ENCODE results near the gene DHRS1.
"Not testable (repeated sequence)": the region's sequence is repeated elsewhere in the genome, so short reads cannot be mapped to it uniquely, and the experiment has no call there.

DHRS1 gene

GRCh38 chr14:24299255-24300191, at the start of gene DHRS1, which contains the start of gene NOP9:
DHRS1 (minus strand) TSS chr14:24299780; CDS start chr14:24299106, 674 bp downstream.
NOP9 (plus strand) TSS chr14:24299850; CDS start chr14:24299955, 105 bp downstream.
- peak; percentile 56 for DNase-seq

GRCh38 chr14:24348186-24348585, 48.6 kb upstream of the DHRS1 start:
- no peak for DNase-seq

GRCh38 chr14:24347134-24347533, 47.6 kb upstream of the DHRS1 start:
- no peak for DNase-seq

DNA sequence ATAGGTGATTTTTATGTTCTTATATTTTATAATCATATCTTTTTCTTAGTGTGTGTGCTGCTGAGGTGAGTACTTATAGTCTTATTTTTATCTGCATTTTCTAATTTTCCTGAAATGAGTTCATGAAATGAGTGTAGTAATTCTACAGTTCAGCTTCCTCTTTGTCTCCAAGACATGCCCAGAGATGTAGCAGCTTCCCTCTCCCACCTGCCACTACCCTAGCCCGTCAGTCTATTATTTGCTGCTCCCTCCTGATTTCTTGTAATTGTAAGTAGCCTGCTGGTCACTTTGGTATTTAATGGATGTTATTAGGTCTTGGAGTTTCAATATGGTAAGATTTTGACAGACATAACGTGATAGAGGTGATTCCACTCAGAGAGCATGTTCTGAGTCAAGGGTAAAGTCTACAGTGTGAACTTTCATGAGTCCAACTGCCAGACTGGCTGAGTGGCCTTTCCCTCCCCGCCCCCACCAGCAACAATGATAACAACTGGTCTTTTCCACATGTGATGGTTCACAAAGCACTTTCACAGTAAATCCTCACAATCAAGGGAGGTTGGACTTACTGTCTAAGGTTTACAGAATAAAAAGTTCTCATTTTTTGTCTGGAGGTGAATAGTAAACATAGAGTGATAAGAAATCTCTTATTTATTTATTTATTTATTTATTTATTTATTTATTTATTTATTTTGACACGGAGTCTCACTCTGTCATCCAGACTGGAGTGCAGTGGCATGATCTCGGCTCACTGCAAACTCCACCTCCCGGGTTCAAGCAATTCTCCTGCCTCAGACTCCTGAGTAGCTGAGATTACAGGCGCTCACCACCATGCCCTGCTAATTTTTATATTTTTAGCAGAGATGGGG, 44.4 kb upstream of the DHRS1 start:
- no peak for DNase-seq

- DNase-seq = no peak
Observed at GRCh38 chr14:24342889-24343288, 43.3 kb upstream of the DHRS1 start.

- no peak for DNase-seq
Observed at GRCh38 chr14:24340606-24341005, 41.0 kb upstream of the DHRS1 start.

GRCh38 chr14:24339284-24340151, 39.9 kb upstream of the DHRS1 start, which contains the start of gene RIPK3:
RIPK3 (minus strand) TSS chr14:24339991; CDS start chr14:24339826, 165 bp downstream.
- peak; percentile 61 for DNase-seq

DNA sequence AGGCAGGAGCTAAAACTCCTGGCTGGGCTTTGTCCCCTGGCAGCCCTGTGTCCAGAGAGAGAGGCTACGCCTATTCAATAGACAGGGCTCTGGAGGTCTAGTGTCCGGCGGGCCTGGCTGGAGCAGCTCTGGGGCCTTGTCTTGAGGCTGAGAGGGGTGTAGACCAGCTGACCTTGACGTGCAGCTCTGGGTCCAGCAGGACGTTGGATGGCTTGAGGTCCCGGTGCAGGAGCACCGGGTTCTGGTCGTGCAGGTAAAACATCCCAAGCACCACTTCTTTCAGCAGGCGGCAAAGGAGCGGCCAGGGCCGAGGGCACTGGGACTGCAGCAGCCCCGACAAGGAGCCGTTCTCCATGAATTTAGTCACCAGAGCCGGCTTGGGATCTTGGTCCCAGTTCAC, 39.3 kb upstream of the DHRS1 start:
- DNase-seq = no peak

DNA sequence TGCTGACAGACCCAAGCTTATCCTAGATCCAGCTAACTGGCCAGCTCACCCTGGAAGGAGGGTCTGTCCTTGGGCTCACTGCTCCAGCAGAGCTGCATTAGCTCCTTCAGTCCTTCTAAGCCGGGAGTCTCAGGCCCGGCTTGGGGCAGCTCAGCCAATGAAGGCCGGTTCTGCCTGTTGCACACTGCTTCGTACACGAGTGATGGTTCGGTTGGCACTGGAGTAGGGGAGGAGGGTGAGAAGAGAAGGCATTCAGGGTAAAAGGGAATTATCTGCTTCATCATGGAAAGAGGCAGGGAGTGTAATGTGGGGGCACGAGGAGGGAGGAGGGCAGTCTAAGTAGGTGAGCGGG, 38.2 kb upstream of the DHRS1 start:
- DNase-seq = no peak

DNA sequence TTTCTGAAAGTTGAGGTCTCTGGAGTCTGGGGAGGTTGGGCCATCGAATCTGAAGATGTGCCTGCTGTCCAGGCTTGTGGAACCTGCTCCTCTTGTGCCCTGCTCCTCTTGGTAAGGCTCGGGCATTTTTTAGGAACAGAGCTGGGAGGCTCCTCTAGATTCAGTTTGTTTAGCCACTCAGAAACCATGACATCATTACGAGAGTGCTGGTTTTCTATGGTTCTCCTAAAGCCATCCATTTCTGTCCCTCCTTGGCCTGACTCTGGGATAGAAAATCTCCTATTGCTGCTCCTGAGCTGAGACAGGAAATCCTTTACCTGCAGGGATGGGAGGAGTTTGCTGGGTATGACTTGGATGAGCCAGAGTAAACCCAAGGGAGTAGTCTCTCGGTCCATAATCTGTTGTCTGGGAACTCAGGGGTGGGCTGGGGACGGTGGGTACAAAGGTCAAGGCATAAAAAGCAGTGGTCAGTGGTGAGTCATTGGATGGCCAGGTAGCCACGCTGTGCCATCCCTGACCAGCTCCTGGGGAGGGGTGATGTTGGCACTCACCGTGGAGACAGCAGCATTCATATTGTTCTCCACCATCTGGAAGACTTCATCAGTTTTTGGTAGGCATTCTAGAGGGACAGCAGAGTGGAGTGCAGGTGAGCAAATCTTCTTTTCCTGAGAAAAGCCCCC, 37.7 kb upstream of the DHRS1 start:
- no peak for DNase-seq

GRCh38 chr14:24335461-24336171, 36.0 kb upstream of the DHRS1 start:
- DNase-seq = no peak

DNA sequence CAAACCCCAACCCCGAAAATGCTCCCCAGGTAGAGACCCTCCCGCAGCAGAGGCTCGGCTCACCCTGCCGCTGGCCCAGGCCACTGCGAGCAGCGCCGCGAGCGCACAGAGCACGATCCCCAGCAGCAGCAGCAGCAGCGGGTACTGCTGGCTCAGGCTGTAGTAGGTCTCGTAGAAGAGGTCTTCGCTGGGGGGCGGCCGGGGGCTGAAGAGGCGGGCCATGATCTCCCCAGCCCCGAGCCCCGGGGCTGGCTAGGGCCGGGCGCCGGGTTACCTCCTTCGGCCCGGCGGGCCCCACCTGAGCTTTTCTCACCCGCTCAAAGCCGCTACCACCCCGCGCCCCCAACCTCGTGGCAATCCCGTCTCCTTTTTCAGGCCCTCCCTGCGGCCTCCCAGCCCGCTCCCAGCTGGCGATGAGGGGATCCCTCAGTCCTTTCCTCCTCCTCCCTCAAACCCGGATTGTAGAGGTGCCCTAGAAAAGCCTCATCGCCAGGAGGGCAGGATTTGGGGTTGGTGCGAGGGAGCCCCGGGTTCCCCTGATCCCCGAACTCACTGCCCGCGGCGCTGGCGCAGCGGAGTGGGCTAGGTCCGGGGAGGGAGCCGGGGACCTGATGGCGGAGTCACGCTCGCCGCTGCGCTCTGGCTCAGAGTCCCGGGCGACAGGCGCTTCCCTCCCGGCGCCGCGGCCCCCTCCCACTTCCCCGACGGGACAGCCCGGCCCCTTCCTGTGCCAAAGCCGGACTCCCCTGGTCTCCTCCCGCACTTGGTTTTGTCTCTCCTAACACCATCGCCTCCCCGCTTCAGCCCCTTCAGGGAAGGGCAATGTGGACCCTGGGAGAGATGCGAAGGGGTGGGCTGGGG, 35.1 kb upstream of the DHRS1 start, which contains the start of gene ADCY4:
Gene ADCY4, minus strand, starts transcription at position 641 of the 861 bp plus-strand sequence. Its CDS starts 419 bp downstream, at position 222.
- DNase-seq = no peak

GRCh38 chr14:24332268-24332993, 32.9 kb upstream of the DHRS1 start:
- peak; percentile 79 for DNase-seq

DNA sequence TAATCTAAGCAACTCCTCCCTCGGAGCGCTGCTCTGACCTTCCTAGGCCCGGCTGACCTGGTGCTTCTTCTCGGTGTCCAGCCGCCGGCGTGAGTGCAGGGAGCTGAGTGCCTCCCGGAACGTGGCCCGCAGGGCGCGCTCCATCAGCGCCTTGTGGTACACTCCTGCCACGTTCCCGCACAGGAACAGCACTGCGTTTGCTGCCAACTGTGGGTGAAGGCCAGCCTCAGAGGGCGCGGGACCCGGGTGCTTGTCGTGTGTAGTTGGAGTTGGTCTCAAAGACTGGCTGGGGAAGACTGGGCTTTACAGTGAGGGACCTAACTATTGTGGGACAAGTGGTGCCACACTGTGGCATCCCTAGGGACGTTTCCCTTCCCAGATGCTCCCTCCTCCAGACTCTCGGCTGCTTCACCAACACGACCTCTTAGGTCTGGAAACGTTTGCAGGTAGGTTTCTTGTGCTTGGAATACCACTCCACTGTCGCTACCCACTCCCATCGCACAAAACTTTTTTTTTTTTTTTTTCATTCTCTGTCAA, 32.2 kb upstream of the DHRS1 start:
- DNase-seq = no peak

DNA sequence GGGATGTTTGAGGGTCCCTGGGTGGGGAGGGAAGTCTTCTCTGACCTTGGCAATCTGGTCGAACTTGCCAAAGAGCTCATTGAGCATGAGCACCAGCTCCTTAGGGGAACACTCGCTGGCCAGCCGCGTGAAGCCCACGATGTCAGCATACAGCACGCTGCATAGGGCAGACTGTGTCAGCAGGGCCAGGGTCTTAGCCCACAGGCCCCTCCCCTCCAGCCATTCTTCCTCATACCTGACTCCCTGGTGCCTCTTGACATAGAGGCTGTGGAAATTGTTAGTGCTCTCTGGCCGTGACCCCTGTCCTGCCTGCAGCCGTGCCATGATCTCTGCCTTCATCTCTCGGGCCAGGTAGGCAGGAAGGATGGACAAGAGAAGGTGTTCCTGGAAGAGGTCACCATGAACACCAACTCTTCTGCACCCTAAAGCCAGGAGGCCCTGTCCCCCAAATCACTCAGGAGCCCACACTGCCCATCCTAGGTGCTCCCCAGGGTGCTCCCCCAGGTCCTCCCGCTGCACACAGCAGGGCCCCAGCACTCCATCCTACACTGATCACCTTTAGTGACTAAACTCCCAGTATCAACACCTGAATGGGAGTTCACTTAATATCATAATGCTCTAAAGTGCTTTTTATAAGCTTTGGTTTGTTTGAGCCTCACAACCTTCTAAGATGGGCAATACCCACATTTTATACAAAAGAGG, 31.5 kb upstream of the DHRS1 start:
- DNase-seq = no peak

GRCh38 chr14:24329736-24330135, 30.2 kb upstream of the DHRS1 start:
- DNase-seq = no peak

GRCh38 chr14:24329073-24329663, 29.6 kb upstream of the DHRS1 start:
- no peak for DNase-seq

- not testable (repeated sequence) for DNase-seq
Observed at GRCh38 chr14:24327914-24328313, 28.3 kb upstream of the DHRS1 start.

All from DMS153 (cell line).